SK-N-SH treated with all-trans-retinoic acid at 6 μM for 48 hours (cell line): ENCODE data around the gene SH3PXD2B.

Experiments used
- ATAC-seq: fragments of 200-7000 bp; cut with Tn5 transposase; 3 replicates; pipeline ENCODE4 v1.9.1; 2020; ENCODE audit warnings: mild to moderate bottlenecking, moderate library complexity
- ARNTL ChIP-seq: fragments of 450-650 bp; formaldehyde crosslinking; IDR thresholded peaks from 2 replicates; pipeline ENCODE4 v1.5.0; 2020; ENCODE audit warnings: low read depth, mild to moderate bottlenecking, moderate library complexity, borderline replicate concordance
- BACH2 ChIP-seq: fragments of 250-450 bp; sonication (Bioruptor Pico); IDR thresholded peaks from 2 replicates; pipeline ENCODE4 v1.9.0; 2021; ENCODE audit warnings: mild to moderate bottlenecking, borderline replicate concordance
- CREB5 ChIP-seq: fragments of 250-450 bp; sonication (Bioruptor Pico); IDR thresholded peaks from 2 replicates; pipeline ENCODE4 v1.5.1; 2020; ENCODE audit warnings: low read depth, mild to moderate bottlenecking, moderate library complexity
- CSDC2 ChIP-seq: fragments of 250-450 bp; sonication (Bioruptor Pico); IDR thresholded peaks from 2 replicates; pipeline ENCODE4 v1.5.0; 2020; ENCODE audit warnings: mild to moderate bottlenecking, moderate library complexity
- ESRRG ChIP-seq: fragments of 250-450 bp; sonication (Bioruptor Pico); IDR thresholded peaks from 2 replicates; pipeline ENCODE4 v1.6.1; 2021; ENCODE audit warnings: mild to moderate bottlenecking
- GLIS3 ChIP-seq: fragments of 250-450 bp; sonication (Bioruptor Pico); IDR thresholded peaks from 2 replicates; pipeline ENCODE4 v1.5.0; 2020; ENCODE audit warnings: mild to moderate bottlenecking, moderate library complexity
- ISL1 ChIP-seq: fragments of 250-450 bp; sonication (Bioruptor Pico); IDR thresholded peaks from 2 replicates; pipeline ENCODE4 v2.1.2; 2022; ENCODE audit warnings: mild to moderate bottlenecking, moderate library complexity
- OSR1 ChIP-seq: fragments of 250-450 bp; sonication (Bioruptor Pico); IDR thresholded peaks from 2 replicates; pipeline ENCODE4 v1.8.0; 2022; ENCODE audit warnings: moderate library complexity, mild to moderate bottlenecking, inconsistent platforms
- PATZ1 ChIP-seq: fragments of 250-450 bp; sonication (Bioruptor Pico); IDR thresholded peaks from 2 replicates; pipeline ENCODE4 v1.8.0; 2020; ENCODE audit warnings: mild to moderate bottlenecking, moderate library complexity, borderline replicate concordance
- POU6F1 ChIP-seq: fragments of 250-450 bp; sonication (Bioruptor Pico); IDR thresholded peaks from 2 replicates; pipeline ENCODE4 v1.8.0; 2021; ENCODE audit warnings: low read depth, mild to moderate bottlenecking, moderate library complexity, borderline replicate concordance
- PPARA ChIP-seq: fragments of 250-450 bp; sonication (Bioruptor Pico); IDR thresholded peaks from 2 replicates; pipeline ENCODE4 v1.5.0; 2020; ENCODE audit warnings: mild to moderate bottlenecking, borderline replicate concordance
- RARB ChIP-seq: fragments of 250-450 bp; sonication (Bioruptor Pico); IDR thresholded peaks from 2 replicates; pipeline ENCODE4 v1.8.0; 2021; ENCODE audit warnings: mild to moderate bottlenecking, moderate library complexity
- SNAI2 ChIP-seq: fragments of 250-450 bp; sonication (Bioruptor Pico); IDR thresholded peaks from 2 replicates; pipeline ENCODE4 v1.5.0; 2020; ENCODE audit warnings: mild to moderate bottlenecking, moderate library complexity
- TCF4 ChIP-seq: fragments of 250-450 bp; sonication (Bioruptor Pico); IDR thresholded peaks from 2 replicates; pipeline ENCODE4 v1.8.0; 2021; ENCODE audit warnings: mild to moderate bottlenecking, moderate library complexity, borderline replicate concordance
- TOX ChIP-seq: fragments of 250-450 bp; sonication (Bioruptor Pico); IDR thresholded peaks from 2 replicates; pipeline ENCODE4 v1.8.0; 2021; ENCODE audit warnings: mild to moderate bottlenecking, moderate library complexity, borderline replicate concordance
- TSHZ2 ChIP-seq: fragments of 250-450 bp; sonication (Bioruptor Pico); IDR thresholded peaks from 2 replicates; pipeline ENCODE4 v1.5.0; 2020; ENCODE audit warnings: mild to moderate bottlenecking, moderate library complexity
- ZC3H10 ChIP-seq: fragments of 250-450 bp; sonication (Bioruptor Pico); IDR thresholded peaks from 2 replicates; pipeline ENCODE4 v1.5.1; 2021; ENCODE audit warnings: mild to moderate bottlenecking, moderate library complexity
- ZFP3 ChIP-seq: fragments of 250-450 bp; sonication (Bioruptor Pico); IDR thresholded peaks from 2 replicates; pipeline ENCODE4 v1.5.0; 2020; ENCODE audit warnings: mild to moderate bottlenecking, moderate library complexity
- ZFP30 ChIP-seq: fragments of 450-650 bp; formaldehyde crosslinking; IDR thresholded peaks from 2 replicates; pipeline ENCODE4 v1.5.0; 2022; ENCODE audit warnings: mild to moderate bottlenecking, moderate library complexity
- ZNF565 ChIP-seq: fragments of 450-650 bp; formaldehyde crosslinking; conservative IDR thresholded peaks from 2 replicates; pipeline ENCODE4 v1.5.0; 2020; ENCODE audit warnings: low read depth, mild to moderate bottlenecking, moderate library complexity
- ZNF70 ChIP-seq: fragments of 450-650 bp; formaldehyde crosslinking; IDR thresholded peaks from 2 replicates; pipeline ENCODE4 v1.5.0; 2020; ENCODE audit warnings: mild to moderate bottlenecking, moderate library complexity
- ZNF8 ChIP-seq: fragments of 450-650 bp; formaldehyde crosslinking; IDR thresholded peaks from 2 replicates; pipeline ENCODE4 v1.5.0; 2020; ENCODE audit warnings: mild to moderate bottlenecking, moderate library complexity

Gene SH3PXD2B

GRCh38 chr5:172336676-172337285, 117.5 kb downstream of the SH3PXD2B start:
- no peak for TF ChIP-seq PPARA (CRISPR knock-in tag)
- TF ChIP-seq ZNF8 (CRISPR knock-in tag), result no peak
- no peak for TF ChIP-seq ISL1 (CRISPR knock-in tag)
- no peak for TF ChIP-seq RARB (CRISPR knock-in tag)
- no peak for TF ChIP-seq OSR1 (CRISPR knock-in tag)
- TF ChIP-seq PATZ1, result no peak
- TF ChIP-seq CREB5 (CRISPR knock-in tag), result no peak
- TF ChIP-seq ARNTL (CRISPR knock-in tag), result no peak
- no peak for TF ChIP-seq BACH2 (CRISPR knock-in tag)
- no peak for TF ChIP-seq TSHZ2
- ATAC-seq, result no peak

- ATAC-seq, result no peak
- TF ChIP-seq TCF4 (CRISPR knock-in tag) (no peak), ESRRG (CRISPR knock-in tag) (no peak), RARB (CRISPR knock-in tag) (no peak), POU6F1 (CRISPR knock-in tag) (no peak), ZNF8 (CRISPR knock-in tag) (no peak), ZFP3 (no peak), CREB5 (CRISPR knock-in tag) (no peak), GLIS3 (CRISPR knock-in tag) (no peak), ARNTL (CRISPR knock-in tag) (no peak), OSR1 (CRISPR knock-in tag) (no peak), TOX (CRISPR knock-in tag) (no peak), ZNF70 (no peak), ZC3H10 (CRISPR knock-in tag) (no peak), PPARA (CRISPR knock-in tag) (no peak), ZFP30 (no peak), ISL1 (CRISPR knock-in tag) (no peak), CSDC2 (no peak), SNAI2 (no peak), TSHZ2 (no peak), ZNF565 (CRISPR knock-in tag) (no peak)
These were observed 118.1 kb downstream of the SH3PXD2B start for GRCh38 chr5:172336264-172336663.
